ENCODE results near the gene CGB3.

Gene CGB3

DNA sequence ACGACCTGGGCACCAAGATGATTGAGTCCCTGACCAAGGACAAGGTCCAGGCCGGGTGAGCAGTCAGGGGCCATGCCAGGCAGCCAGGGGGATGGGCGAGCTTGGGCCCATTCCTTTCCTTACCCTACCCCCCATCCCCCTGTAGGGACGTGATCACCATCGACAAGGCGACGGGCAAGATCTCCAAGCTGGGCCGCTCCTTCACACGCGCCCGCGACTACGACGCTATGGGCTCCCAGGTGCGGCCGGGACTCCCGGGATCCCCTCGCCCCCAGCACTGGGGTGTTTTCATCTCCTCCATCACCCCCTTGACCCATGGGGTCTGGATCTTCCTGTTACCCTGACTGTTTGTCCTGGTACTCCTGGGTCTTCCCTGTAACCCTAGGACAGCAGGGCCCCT lies 14.3 kb downstream of the CGB3 start:
- TF ChIP-seq TAF1 (IDR thresholded peaks at IDR 0.05; ENCODE audit: borderline replicate concordance, insufficient read depth, low read length) (no peak), POLR2AphosphoS5 (IDR thresholded peaks at IDR 0.05; ENCODE audit: low read depth, low read length) (no peak), FOXP2 (optimal IDR thresholded peaks at IDR 0.05; ENCODE audit: borderline replicate concordance, extremely low read depth, extremely low read length, insufficient read depth) (no peak), SIN3A (IDR thresholded peaks at IDR 0.05; ENCODE audit: borderline replicate concordance, insufficient read depth, low read length) (no peak)
- TF ChIP-seq, protein P1, sequence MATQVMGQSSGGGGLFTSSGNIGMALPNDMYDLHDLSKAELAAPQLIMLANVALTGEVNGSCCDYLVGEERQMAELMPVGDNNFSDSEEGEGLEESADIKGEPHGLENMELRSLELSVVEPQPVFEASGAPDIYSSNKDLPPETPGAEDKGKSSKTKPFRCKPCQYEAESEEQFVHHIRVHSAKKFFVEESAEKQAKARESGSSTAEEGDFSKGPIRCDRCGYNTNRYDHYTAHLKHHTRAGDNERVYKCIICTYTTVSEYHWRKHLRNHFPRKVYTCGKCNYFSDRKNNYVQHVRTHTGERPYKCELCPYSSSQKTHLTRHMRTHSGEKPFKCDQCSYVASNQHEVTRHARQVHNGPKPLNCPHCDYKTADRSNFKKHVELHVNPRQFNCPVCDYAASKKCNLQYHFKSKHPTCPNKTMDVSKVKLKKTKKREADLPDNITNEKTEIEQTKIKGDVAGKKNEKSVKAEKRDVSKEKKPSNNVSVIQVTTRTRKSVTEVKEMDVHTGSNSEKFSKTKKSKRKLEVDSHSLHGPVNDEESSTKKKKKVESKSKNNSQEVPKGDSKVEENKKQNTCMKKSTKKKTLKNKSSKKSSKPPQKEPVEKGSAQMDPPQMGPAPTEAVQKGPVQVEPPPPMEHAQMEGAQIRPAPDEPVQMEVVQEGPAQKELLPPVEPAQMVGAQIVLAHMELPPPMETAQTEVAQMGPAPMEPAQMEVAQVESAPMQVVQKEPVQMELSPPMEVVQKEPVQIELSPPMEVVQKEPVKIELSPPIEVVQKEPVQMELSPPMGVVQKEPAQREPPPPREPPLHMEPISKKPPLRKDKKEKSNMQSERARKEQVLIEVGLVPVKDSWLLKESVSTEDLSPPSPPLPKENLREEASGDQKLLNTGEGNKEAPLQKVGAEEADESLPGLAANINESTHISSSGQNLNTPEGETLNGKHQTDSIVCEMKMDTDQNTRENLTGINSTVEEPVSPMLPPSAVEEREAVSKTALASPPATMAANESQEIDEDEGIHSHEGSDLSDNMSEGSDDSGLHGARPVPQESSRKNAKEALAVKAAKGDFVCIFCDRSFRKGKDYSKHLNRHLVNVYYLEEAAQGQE (IDR thresholded peaks at IDR 0.05; ENCODE audit: insufficient read depth in 1 of 2, low read depth in 2 of 2, low read length in 2 of 2), result no peak

DNA sequence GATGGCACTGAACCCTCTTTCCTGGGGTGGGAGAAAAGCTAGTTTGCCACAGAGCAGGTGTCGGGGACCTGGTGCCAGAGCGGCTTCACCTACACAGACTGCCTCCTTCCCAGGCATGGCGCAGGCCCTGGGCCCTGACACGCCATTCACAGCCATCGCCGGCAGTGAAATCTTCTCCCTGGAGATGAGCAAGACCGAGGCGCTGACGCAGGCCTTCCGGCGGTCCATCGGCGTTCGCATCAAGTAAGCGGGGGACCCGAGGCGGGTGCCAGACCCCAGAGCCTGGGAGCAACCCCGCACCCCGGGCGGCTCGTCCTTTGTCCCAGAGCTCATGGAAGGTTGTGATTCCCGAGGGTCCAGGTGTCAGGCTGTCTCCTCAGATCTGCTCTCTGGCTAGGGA lies 17.2 kb downstream of the CGB3 start:
- TF ChIP-seq FOXP2 (optimal IDR thresholded peaks at IDR 0.05; ENCODE audit: borderline replicate concordance, extremely low read depth, extremely low read length, insufficient read depth), result no peak

DNA sequence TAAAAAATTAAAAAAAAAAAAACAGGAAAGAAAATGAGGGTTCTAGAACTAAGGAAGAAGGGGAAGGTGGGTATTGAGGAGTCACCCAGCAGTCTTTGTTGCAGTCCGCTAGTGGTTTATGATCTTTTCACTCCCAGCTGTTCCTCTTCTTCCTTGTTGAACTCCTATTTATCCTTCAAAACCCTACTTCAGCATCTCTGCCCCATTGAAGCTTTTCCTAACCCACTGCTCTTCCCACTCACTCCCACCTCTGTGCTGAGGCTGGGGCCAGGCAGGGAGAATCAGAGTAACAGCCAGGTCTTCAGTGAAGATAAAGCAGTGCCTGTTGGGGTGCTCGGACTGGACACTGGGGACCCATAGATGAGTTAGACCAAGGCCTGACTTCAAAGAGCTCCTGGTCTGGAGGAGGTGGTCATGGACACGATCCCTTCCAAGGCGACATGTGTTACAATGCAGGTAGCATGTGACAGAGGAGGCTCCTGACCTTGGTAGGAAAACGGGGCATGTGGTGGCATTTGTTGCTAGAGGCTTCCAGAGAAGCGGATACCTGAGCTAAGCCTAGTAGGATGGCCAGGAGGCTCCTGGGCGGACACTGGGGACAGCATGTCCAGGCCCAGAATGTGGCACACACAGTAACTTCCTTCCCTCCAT lies 19.0 kb downstream of the CGB3 start:
- TF ChIP-seq TAF1 (IDR thresholded peaks at IDR 0.05; ENCODE audit: borderline replicate concordance, insufficient read depth, low read length), result no peak
- TF ChIP-seq SIN3A (IDR thresholded peaks at IDR 0.05; ENCODE audit: borderline replicate concordance, insufficient read depth, low read length), result no peak
- TF ChIP-seq, protein P1 (IDR thresholded peaks at IDR 0.05; ENCODE audit: insufficient read depth in 1 of 2, low read depth in 2 of 2, low read length in 2 of 2), result no peak
- TF ChIP-seq FOXP2 (optimal IDR thresholded peaks at IDR 0.05; ENCODE audit: borderline replicate concordance, extremely low read depth, extremely low read length, insufficient read depth), result no peak
- TF ChIP-seq POLR2AphosphoS5 (IDR thresholded peaks at IDR 0.05; ENCODE audit: low read depth, low read length), result no peak

DNA sequence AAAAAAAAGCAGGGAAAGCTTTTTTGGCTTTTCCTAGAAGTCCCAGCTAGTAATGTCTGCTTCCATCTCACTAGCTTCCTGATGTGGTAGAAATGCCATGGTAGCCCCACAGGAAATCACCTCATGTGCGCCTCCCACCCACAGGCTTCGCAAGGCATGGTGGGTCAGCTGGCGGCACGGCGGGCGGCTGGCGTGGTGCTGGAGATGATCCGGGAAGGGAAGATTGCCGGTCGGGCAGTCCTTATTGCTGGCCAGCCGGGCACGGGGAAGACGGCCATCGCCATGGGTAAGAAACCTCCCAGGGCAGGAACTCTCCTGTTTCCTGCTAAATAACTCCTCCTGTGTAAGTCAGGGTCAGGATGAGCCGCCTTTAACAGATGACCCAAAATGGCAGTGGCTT lies 20.0 kb downstream of the CGB3 start:
- TF ChIP-seq, protein P1 (IDR thresholded peaks at IDR 0.05; ENCODE audit: insufficient read depth in 1 of 2, low read depth in 2 of 2, low read length in 2 of 2), result no peak
- TF ChIP-seq TAF1 (IDR thresholded peaks at IDR 0.05; ENCODE audit: borderline replicate concordance, insufficient read depth, low read length) (no peak), SIN3A (IDR thresholded peaks at IDR 0.05; ENCODE audit: borderline replicate concordance, insufficient read depth, low read length) (no peak), FOXP2 (optimal IDR thresholded peaks at IDR 0.05; ENCODE audit: borderline replicate concordance, extremely low read depth, extremely low read length, insufficient read depth) (no peak), POLR2AphosphoS5 (IDR thresholded peaks at IDR 0.05; ENCODE audit: low read depth, low read length) (no peak)

DNA sequence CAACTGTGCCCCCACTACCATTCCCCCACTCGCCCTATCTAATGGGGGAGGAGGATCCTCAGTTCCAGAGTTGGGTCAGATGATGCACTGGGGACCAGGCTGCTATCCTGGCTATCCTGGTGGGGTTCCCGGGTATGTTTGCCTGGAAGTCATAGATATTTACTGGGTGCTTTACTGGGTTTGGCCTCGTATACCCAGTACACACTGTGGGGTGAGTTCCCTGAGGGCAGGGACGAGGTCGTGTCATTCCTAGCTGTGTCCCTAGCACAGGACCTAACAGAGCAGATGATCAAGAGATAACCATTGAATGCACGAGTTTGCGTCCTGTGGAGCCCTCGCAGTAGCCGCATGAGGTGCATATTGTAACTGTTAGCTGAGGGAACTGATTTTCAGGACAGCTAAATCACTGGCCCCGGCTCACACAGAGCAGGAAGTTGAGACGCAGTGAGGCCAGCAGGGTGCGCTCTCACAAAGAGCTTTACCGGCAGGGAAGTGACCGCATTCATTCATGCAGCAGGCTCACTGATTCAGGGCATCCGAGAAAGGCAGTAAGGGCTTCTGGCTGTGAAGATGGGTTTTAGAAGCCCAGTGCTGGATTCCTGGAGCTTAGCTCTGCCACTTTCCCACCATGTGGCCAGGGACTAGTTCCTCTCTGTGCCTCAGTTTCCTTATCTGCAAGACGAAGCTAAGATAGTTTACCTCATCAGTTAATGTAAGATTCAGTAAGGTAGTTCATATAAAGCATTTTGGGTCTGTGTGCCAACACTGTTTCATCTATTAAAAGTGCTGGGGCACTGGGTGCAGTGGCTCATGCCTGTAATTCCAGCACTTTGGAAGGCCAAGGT lies 24.4 kb downstream of the CGB3 start:
- TF ChIP-seq POLR2AphosphoS5 (IDR thresholded peaks at IDR 0.05; ENCODE audit: low read depth, low read length), result no peak
- peak; percentile 50 for TF ChIP-seq FOXP2 (optimal IDR thresholded peaks at IDR 0.05; ENCODE audit: borderline replicate concordance, extremely low read depth, extremely low read length, insufficient read depth)
- TF ChIP-seq TAF1 (IDR thresholded peaks at IDR 0.05; ENCODE audit: borderline replicate concordance, insufficient read depth, low read length), result no peak
- TF ChIP-seq, protein P1 (IDR thresholded peaks at IDR 0.05; ENCODE audit: insufficient read depth in 1 of 2, low read depth in 2 of 2, low read length in 2 of 2), result no peak
- no peak for TF ChIP-seq SIN3A (IDR thresholded peaks at IDR 0.05; ENCODE audit: borderline replicate concordance, insufficient read depth, low read length)

Data from PFSK-1 (cell line).